AG09309 (cell line): ENCODE results near the gene TRUB1.

Experiments used
- DNase-seq: peaks from one replicate; pipeline ENCODE4 v3.0.0-alpha.2; 2010; ENCODE audit warnings: low read depth
- H3K4me3 ChIP-seq: 2 replicates; pipeline ENCODE4 v1.5.1; 2011; ENCODE audit warnings: mild to moderate bottlenecking, low read depth, low read length, moderate library complexity; ENCODE audit not compliant: control insufficient read depth
- CTCF ChIP-seq: IDR thresholded peaks from 2 replicates; pipeline ENCODE4 v1.5.1; 2011; ENCODE audit warnings: mild to moderate bottlenecking, low read depth, low read length, inconsistent platforms; ENCODE audit not compliant: insufficient read depth, control insufficient read depth; ENCODE audit errors: missing control alignments

TRUB1 gene

GRCh38 chr10:114998993-114999392 is 61.0 kb downstream of the TRUB1 start:
- TF ChIP-seq CTCF, result no peak
- no peak overlapping the region for H3K4me3 ChIP-seq
- no peak for DNase-seq

GRCh38 chr10:115001506-115002381 is 63.7 kb downstream of the TRUB1 start:
- H3K4me3 ChIP-seq, result peak overlapping the region; percentile 38
- no peak for DNase-seq
- no peak for TF ChIP-seq CTCF

- TF ChIP-seq CTCF, result no peak
- H3K4me3 ChIP-seq, result no peak overlapping the region
- no peak for DNase-seq
These were observed 65.4 kb downstream of the TRUB1 start for GRCh38 chr10:115003396-115003795.

GRCh38 chr10:115004236-115004862 is 66.4 kb downstream of the TRUB1 start:
- no peak for DNase-seq
- H3K4me3 ChIP-seq, result no peak overlapping the region

GRCh38 chr10:115005771-115006170 is 67.8 kb downstream of the TRUB1 start:
- TF ChIP-seq CTCF, result no peak
- DNase-seq, result no peak
- H3K4me3 ChIP-seq, result no peak overlapping the region

More at GRCh38 chr10:115004236-115004862, 66.4 kb downstream of the TRUB1 start:
- TF ChIP-seq CTCF, result no peak

GRCh38 chr10:115018185-115018931 is 80.4 kb downstream of the TRUB1 start:
- no peak for DNase-seq
- TF ChIP-seq CTCF, result no peak
- H3K4me3 ChIP-seq, result no peak overlapping the region
